LHCN-M2 (cell line): ENCODE results near the gene CCL25. TPM values are rescaled to one million over a fixed set of nuclear protein-coding genes. Genes with fewer than 3 reads are reported as not detected.

Experiments used
- DNase-seq: peaks from one replicate; pipeline ENCODE4 v3.0.0-alpha.2; 2012; ENCODE audit warnings: low read depth
- total RNA-seq: library from RNA; depleted of rRNA; stranded (reverse); fragments of >200 nt; gene quantifications from 2 replicates; pipeline ENCODE4 v1.2.3, GENCODE V29; 2014

Gene CCL25
- total RNA-seq, 1 experiment from 2014 or later = not detected

DNA sequence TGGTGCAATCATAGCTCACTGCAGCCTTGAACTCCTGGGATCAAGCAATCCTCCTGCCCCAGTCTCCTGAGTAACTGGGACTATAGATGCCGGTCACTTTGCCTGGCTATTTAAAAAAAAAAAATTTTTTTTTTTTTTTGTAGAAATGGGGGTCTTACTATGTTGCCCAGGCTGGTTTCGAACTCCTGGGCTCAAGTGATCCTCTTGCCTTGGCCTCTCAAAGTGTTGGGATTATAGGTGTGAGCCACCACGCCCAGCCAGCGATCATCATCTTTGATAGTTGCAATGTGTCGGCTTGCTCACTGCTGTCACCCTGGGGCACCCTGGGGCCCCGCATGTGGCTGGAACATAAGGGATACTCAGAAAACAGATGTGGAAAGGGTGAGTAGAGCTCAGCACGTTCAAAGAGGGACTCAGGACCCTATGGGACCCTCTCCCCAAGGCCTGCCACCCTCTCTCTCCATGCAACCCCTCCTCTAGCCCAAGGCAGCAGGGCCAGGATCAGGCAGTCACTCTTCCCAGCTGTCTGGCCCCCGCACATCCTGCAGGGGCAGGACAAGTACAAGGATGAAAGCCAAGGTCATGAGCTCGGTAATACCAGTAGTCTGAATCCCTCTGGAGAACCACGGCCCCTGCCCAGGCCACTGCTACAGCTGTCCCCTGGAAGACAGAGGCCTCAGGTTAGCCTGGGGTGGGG, 6.5 kb upstream of the CCL25 start:
- DNase-seq = no peak

DNA sequence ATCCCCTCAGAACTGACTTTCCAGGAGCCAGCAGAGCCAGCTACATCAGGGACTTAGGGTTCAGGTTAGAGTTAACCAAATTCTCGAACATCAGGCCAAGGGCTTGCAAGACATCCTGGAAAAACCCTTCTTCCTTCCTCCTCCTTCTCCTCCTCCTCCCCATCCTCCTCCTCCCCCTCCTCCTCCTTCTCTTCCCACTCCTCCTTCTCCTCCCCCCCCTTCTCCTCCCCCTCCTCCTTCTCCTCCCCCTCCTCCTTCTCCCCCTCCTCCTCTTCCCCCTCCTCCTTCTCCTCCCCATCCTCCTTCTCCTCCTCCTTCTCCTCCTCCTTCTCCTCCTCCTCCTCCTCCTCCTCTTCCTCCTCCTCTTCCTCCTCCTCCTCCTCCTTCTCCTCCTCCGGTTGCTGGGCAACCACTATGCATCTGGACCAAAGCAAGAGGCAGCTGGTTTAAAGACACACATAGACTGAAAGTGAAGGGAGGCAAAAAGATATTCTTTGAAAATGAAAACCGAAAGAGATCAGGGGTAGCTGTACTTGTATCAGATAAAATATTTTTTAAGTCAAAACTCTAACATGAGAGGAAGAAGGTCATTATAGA, 5.9 kb upstream of the CCL25 start:
- DNase-seq = no peak

DNA sequence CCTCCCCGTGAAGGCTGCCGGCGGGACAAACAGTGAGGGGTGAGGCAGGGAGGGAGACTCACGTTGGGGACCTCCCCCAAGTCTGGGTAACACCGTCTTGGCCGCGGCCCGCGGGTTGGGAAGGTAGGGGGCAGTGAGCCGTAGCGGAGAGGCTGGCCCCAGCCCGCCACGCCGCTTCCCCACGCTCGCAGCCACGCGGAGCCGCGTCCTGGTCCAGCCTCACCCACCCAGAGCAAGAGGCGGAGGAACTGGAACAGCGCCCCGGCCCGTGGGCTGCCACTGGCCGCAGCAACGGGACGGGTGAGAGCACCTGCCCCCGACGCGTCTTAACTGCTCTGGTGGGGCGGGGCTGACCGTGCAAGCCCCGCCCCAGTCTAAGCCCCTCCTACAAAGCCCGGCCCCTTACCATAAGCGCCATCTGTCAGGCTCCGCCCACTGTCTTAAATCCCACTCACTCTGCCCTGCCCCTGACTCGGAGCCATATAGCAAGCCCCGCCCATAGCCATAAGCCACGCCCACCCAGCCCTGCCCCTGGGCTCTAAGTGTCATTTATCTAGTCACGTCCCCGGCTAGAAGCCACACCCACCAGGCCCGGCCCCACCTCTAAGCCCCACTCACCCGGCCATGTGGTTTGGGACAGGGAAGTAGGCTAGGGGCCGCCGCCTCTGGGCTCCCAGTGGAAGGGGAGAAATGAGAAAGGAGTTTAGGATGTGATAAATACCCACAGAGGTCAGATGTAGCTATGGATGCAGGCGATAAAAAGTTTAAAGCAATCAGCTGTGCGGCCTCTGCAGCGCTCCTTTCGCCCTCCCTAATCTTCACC, 2.1 kb upstream of the CCL25 start:
- peak; percentile 41 for DNase-seq

DNA sequence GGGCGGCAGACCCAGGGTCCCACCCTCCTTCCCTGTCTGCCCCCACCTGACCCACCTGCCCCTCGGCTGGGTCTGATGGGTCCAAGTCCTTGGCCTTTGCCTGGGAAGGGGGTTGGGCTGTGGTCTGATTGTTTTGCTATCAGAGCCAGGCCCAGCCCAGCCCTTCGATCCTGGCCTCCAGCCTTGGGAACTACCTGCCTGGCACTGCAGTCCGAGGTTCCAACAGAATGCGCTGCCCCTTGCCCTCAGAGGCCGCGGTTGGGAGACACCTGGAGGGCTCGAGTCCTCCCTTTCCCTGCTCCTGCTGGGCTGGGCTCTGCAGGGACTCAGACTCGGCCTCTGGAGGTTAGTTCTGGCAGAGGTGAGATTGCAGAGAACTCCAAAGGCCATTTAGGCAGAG, 1.6 kb downstream of the CCL25 start:
- DNase-seq = no peak

DNA sequence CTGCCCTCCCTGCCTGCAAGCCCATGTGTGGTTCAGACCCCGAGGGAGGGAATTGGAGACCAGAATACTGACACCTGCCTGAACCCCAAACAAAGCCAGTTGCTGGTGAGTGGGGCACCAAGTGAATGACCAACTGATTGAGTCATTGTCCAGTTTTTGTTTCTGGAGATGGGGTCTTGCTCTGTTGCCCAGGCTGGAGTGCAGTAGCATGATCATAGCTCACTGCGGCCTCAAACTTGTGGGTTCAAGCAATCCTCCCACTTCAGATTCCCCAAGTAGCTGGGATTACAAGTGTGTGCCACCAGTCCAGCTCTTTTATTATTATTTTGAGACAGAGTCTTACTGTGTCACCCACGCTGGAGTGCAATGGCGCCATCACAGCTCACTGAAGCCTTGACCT, 4.0 kb downstream of the CCL25 start:
- DNase-seq = no peak

DNA sequence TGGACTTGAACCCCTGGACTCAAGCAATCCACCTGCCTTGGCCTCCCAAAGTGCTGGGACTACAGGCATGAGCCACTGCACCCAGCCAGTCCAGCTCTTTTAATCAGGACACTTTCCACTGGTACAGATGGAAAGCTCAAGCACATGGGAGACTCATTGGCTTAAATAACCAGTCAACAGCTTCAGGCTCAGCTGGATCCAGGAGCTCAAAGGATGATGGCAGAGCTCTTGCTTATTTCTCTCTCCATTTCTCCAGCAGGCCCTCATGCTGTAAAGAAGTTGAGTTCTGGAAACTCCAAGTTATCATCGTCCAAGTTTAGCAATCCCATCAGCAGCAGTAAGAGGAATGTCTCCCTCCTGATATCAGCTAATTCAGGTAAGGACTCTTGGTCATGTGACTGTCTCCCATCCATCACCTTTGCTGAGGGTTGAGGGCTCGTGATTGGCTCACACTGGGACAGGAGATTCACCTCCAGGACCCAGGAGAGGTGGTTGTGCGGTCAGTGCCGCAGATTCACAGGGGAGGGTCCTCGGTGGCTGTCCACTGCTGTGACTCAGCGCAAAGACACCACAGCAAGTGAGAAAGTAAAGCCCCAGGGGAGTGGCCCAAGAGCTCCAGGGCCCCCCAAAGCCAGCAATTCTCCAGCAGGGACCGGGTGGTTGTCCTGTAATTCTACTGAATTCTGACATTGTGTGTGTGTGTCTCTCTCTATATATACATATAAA, 5.1 kb downstream of the CCL25 start:
- no peak for DNase-seq

DNA sequence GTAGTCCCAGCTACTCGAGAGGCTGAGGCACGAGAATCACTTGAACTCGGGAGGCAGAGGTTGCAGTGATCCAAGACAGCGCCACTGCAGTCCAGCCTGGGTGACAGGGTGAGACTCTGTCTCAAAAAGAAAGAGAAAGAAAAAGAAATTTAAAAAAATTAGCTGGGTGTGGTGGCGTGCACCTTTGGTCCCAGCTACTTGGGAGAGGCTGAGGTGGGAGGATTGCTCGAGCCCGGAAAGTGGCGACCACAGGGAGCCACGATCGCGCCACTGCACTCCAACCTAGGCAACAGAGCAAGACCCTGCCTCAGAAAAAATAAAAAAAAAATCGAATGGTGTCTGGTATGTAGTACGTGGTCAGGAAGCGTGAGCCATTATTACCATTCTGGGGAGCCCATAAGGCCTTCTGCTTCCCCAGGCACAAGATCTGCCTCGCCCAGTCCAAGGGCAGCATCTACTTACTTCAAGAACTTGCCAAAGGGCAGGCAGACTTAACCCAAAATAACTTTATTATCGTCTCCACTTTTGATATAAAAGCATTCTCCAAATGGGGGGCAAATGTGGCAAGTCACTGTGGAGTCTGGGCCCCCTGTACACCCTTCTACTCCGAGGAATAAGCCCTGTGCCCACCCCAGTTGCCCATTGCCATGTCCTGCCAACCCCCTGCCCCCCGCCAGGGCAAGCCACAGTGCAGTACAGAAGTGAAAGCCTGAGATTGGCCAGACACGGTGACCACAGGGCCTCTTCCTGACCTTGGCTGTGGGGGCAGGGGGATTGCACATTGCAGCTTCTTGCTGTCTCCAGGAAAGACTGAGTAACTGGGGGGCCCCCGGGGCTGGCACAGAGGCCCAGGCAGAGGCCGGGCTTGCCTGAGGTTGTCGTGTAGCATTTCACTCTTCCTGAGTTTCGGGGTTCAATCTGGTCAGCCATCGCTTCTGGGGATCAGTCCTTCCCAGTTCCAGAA, 12.6 kb downstream of the CCL25 start:
- DNase-seq = no peak

DNA sequence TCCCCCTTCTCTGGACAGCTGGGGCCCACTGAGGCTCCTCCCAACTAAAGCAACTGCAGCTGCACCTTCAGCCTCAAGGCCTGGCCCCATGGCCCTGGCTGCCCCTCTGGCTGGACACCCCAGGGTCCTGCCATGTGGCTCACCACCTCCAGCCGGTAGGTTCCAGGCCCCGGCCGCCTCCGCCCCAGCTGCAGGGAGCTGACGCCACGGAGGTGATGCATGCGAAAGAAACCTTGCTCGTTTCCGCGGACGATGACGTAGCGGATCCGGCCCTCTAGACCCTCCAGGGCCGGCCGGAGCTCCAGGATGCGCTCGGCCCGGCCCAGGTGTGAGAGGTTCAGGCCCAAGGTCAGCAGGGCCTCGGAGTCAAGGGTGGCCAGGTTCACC, 13.3 kb downstream of the CCL25 start:
- no peak for DNase-seq

DNA sequence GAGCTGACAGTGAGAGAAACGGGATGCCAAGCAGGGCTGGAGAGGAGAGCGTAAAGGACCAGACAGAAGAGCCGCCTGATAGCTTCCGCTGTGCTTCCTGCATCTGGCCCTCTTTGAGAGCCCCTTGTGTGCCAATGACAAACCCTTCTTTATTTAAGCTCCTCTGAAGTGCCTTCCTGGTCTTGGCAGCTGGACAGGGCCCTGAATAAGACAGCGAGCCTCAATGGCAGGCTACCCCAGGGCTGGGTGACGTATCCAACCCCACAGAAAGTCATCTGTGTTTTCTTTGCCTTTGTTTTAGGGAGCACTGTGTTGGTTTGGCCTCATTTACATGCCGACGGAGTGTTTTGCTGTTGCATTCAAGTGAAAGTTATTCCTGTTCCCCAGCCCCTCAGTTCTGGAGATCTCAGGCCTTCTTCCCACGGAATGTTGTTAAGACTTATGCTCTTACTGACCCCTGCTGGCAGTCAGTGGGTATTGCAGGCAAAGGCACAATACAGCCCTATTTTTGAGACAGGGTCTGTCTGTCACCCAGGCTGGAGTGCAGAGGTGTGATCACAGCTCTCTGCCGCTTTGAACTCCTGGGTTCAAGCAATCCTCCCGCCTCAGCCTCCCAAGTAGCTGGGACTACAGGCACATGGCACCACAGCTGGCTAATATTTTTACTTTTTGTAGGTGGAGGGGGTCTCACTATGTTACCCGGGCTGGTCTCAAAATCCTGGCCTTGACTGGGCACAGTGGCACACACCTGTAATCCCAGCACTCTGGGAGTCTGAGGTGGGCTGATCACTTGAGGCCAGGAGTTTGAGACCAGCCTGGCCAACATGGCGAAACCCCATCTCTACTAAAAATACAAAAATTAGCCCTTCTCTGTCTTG, 16.8 kb downstream of the CCL25 start:
- DNase-seq = no peak

DNA sequence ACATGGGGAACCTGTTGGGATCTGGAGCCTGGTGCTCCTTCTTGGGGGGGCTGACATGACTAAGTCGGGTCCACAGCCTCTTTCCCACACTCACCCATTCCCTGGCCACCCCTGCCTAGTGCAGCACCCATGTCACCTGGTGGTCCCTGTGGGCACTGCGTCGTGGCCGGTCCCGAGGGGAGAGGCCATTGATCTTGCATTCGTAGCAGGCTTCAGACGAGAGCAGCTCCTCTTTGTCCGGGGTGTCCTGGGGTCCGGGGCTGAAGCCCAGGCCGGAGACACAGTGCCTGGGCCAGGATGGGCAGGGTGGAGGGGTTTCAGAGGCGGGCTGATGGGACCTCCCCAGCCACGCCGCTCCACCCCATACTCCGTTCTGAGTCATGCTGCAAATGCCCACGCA, 19.4 kb downstream of the CCL25 start:
- no peak for DNase-seq

DNA sequence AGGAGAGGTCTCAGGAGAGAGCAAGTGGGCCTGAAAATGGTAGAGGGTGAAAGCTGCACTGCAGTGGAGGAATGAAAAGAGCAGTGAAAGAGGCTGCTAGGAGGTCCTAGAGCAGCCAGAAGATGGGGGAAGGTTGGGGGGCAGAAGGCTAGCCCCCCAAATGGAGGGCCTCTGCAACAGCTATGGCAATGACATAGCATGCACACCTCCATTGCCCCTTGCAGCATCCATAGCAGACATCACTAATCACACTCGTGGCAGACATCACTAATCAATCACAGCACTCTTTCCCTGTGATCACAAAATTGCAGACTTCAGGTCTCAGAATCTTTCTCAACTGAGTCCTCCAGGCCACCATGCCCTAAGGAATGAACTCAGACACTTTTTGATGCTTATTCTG, 21.9 kb downstream of the CCL25 start:
- no peak for DNase-seq

DNA sequence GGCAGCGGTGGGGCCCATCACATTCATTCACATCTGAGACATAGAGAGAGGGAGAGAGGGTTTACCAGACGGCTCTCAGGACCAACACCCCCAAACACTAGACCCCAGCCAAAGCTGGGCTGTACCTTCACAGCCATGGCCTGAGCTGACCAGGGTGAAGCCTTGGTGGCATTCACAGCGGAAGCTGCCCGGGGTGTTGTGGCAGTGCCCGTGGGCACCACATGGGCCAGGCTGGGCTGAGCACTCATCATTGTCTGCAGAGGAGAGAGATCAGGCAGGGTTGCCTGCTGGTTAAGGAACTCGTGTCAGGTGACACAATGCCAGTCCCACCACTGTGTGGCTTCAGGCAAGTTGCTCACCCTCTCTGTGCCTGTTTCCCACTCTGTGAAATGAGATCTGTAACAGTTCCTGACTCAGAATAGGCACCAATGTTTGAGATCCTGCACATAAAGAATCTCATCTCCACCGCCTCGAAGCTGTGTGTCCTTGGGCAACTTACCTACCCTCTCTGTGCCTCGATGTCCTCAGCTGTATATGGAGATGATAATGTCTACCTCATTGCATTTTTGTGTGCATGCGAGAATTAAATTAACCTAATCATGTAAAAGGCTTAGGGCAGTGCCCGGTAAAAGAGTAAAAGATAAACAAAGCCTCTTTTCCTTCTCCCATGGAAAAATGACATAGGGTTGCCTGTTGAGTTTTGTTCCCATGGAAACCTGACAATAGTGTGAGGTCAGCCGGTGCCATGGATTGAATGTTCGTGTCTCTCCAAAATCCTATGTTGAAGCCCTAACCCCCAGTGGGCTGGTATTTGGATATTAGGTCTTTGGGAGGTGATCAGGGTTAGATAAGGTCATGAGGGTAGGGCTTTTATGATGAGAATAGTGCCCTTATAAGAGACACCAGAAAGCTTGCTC, 22.9 kb downstream of the CCL25 start:
- DNase-seq = no peak

DNA sequence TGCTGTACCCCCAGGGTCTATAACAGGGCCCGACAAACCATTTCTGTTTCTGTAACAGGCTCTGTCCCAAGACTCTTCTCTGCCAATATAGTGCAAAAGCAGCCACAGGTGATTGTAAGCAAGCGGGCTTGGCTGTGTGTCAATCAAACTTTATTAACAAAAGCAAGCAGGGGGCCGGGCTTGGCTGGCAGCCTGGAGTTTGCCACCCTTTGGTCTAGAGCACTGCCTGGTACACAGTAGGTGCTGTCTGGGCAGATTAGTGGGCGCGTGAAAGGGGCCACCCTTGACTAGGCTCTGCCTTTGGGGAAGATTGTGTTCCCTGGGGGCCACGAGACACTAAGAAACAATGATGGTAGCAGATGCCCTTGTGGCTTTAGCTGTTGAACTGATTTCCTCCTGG, 27.4 kb downstream of the CCL25 start:
- DNase-seq = no peak

DNA sequence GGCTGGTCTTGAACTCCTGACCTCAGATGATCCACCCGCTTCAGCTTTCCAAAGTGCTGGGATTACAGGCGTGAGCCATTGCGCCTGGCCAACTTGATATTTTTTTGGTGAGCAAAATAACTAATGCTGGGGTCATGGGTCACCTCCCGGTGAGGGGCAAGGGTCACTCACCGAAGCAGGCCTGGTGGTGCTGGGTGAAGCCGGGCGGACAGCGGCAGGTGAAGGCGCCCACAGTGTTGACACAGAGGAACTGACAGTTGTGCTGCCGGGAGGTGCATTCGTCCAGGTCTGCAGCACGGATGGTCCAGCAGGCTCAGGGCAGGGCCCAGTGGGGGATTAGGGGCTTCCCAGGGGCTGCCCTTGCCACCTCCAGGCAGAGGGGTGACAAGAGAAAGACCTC, 28.3 kb downstream of the CCL25 start:
- DNase-seq = no peak

DNA sequence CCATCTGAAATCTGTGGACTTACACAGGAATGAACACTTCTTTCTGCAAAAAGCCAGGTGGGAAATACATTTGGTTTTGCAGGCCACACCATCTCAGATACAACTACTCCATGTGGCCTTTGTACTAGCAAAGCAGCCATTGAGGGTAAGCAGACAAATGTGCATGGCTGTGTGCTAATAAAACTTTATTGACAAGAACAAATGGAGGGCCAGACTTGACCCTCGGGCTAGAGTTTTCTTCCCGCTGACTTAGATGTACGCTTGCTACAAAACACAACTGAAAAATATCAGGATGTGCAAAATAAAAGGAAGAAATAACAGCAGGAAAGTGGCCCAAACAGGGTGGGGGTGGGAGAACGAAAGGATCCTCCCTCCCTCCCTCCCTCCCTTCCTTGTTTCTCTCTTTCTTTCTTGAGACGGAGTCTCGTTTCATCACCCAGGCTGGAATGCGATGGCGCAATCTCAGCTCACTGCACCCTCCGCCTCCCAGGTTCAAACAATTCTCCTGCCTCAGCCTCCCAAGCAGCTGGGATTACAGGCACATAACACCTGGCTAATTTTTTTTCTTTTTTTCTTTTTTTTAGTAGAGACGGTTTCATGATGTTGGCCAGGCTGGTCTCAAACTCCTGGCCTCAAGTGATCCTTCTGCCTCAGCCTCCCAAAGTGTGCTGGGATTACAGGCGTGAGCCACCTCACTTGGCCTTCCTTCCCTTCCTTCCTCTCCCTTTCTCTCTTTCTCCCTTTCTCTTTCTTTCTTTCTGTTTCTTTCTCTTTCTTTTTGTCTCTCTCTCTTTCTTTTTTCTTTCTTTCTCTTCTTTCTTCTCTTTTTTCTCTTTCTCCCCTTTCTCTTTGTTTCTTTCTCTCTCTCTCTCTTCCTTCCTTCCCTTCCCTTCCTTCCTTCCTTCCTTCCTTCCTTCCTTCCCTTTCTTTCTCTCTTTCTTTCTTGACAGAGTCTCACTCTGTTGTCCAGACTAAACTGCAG, 29.3 kb downstream of the CCL25 start:
- no peak for DNase-seq

DNA sequence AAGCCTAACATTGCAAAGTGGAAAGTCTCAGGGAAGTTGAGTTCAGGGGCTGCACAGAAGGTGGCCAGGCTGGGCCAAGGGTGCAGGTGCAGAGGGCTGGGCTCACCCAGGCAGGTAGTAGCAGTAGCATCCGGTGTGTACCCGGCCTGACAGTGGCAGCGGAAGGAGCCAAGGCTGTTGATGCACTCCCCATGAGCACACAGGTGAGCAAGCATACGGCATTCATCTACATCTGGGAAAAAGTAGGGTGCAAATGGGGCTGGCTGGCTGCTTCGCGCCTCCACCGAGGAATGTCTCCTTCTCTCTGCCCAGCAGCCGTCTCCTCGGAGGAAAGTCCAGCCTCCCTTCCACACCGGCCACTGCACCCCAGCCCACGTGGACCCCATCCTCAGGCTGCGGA, 30.6 kb downstream of the CCL25 start:
- DNase-seq = no peak

DNA sequence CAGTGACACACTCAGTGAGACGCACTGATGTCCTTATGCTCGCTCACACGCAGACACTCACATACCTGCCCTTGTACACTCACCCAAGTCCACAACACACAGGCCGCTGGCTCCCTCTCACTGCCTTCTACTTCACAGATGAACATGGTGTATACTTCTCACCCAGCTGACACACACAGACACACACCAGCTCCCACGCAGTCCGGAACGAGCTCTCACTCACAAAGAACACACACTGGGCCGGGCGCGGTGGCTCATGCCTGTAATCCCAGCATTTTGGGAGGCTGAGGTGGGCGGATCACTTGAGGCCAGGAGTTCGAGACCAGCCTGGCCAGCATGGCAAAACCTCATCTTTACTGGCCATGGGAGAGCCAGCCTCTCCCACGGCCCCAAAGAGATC, 31.6 kb downstream of the CCL25 start:
- no peak for DNase-seq
